DMS153 treated with DMSO at 0.1 percent for 48 hours (cell line): ENCODE results near the gene METAP2.

Source experiments
- DNase-seq: peaks from one replicate; lab custom pipeline; 2025; ENCODE audit not compliant: unreplicated experiment; lab: John Stamatoyannopoulos, UW

METAP2 gene

GRCh38 chr12:95548539-95549391, 74.8 kb downstream of the METAP2 start:
- DNase-seq = no peak

- no peak for DNase-seq
Measured at GRCh38 chr12:95549392-95550084, 75.6 kb downstream of the METAP2 start.

- DNase-seq = no peak
Measured at GRCh38 chr12:95551305-95551704, 77.4 kb downstream of the METAP2 start, which contains the start of gene USP44. Gene USP44, minus strand, starts transcription at chr12:95551476. Its CDS starts 17,220 bp downstream, at chr12:95534256.

GRCh38 chr12:95551913-95552516, 78.1 kb downstream of the METAP2 start:
- no peak for DNase-seq

- DNase-seq = no peak
Measured at GRCh38 chr12:95553197-95553943, 79.4 kb downstream of the METAP2 start.

- no peak for DNase-seq
Measured at GRCh38 chr12:95554532-95555071, 80.7 kb downstream of the METAP2 start.

- no peak for DNase-seq
Measured at GRCh38 chr12:95557625-95558024, 83.7 kb downstream of the METAP2 start.
